ENCODE data around the gene NR5A2.

NR5A2 gene

GRCh38 chr1:200165493-200166220, 138.1 kb downstream of the NR5A2 start:
- no peak for DNase-seq (ENCODE audit: low read depth)
- TF ChIP-seq CTCF (IDR thresholded peaks at IDR 0.05; ENCODE audit: control insufficient read depth, extremely low read depth, insufficient read depth), result no peak
- no peak overlapping the region for H3K4me3 ChIP-seq (ENCODE audit: low read depth, low read length)

GRCh38 chr1:200166411-200166810, 138.9 kb downstream of the NR5A2 start:
- no peak for DNase-seq (ENCODE audit: low read depth)
- no peak for TF ChIP-seq CTCF (IDR thresholded peaks at IDR 0.05; ENCODE audit: control insufficient read depth, extremely low read depth, insufficient read depth)
- no peak overlapping the region for H3K4me3 ChIP-seq (ENCODE audit: low read depth, low read length)

- H3K4me3 ChIP-seq (ENCODE audit: low read depth, low read length), result no peak overlapping the region
- no peak for TF ChIP-seq CTCF (IDR thresholded peaks at IDR 0.05; ENCODE audit: control insufficient read depth, extremely low read depth, insufficient read depth)
Measured at GRCh38 chr1:200168926-200169325, 141.4 kb downstream of the NR5A2 start.

GRCh38 chr1:200172311-200172710, 144.8 kb downstream of the NR5A2 start:
- no peak overlapping the region for H3K4me3 ChIP-seq (ENCODE audit: low read depth, low read length)
- TF ChIP-seq CTCF (IDR thresholded peaks at IDR 0.05; ENCODE audit: control insufficient read depth, extremely low read depth, insufficient read depth), result no peak
- DNase-seq (ENCODE audit: low read depth), result no peak

More at GRCh38 chr1:200168926-200169325, 141.4 kb downstream of the NR5A2 start:
- no peak for DNase-seq (ENCODE audit: low read depth)

- no peak for DNase-seq (ENCODE audit: low read depth)
- no peak overlapping the region for H3K4me3 ChIP-seq (ENCODE audit: low read depth, low read length)
- no peak for TF ChIP-seq CTCF (IDR thresholded peaks at IDR 0.05; ENCODE audit: control insufficient read depth, extremely low read depth, insufficient read depth)
Measured at GRCh38 chr1:200173097-200173618, 145.6 kb downstream of the NR5A2 start.

- no peak overlapping the region for H3K4me3 ChIP-seq (ENCODE audit: low read depth, low read length)
- TF ChIP-seq CTCF (IDR thresholded peaks at IDR 0.05; ENCODE audit: control insufficient read depth, extremely low read depth, insufficient read depth), result no peak
- DNase-seq (ENCODE audit: low read depth), result no peak
Measured at GRCh38 chr1:200174525-200175295, 147.2 kb downstream of the NR5A2 start.
